Sigmoid colon (tissue), 7 donors: ENCODE measurements around the gene MCM9. TPM values are rescaled to one million over a fixed set of nuclear protein-coding genes. Genes with fewer than 3 reads are reported as not detected.

Experiments used
- DNase-seq: peaks from one replicate; pipeline ENCODE4 v3.0.0-alpha.2; 2019
- H3K27ac ChIP-seq, 4 donors: fragments of 200-600 bp; sonication (generic); one replicate each; pipeline ENCODE4 v1.5.1; 2016 to 2019; ENCODE audit warnings: mild to moderate bottlenecking in 1 of 4
- H3K27me3 ChIP-seq, 3 donors: fragments of 200-600 bp; sonication (generic); one replicate each; pipeline ENCODE4 v1.5.1; 2019; ENCODE audit warnings: mild to moderate bottlenecking in 1 of 3
- H3K36me3 ChIP-seq, 4 donors: fragments of 200-600 bp; sonication (generic); one replicate each; pipeline ENCODE4 v1.5.1; 2016 to 2019
- H3K4me1 ChIP-seq, 4 donors: fragments of 200-600 bp; sonication (generic); one replicate each; pipeline ENCODE4 v1.5.1; 2017 to 2019
- H3K4me3 ChIP-seq, 4 donors: fragments of 200-600 bp; sonication (generic); one replicate each; pipeline ENCODE4 v1.5.1; 2017 to 2019; ENCODE audit warnings: mild to moderate bottlenecking in 2 of 4, moderate library complexity in 1 of 4
- H3K9me3 ChIP-seq, 4 donors: fragments of 200-600 bp in 3 of 4; sonication (generic) in 3 of 4; one replicate each; pipeline versions ENCODE4 v1.5.1 to v1.6.1; 2013 to 2019
- EP300 ChIP-seq, 4 donors: sonication (generic); formaldehyde crosslinking; IDR thresholded peaks; one replicate each; pipeline ENCODE4 v1.6.1; 2017; ENCODE audit warnings: antibody characterized with exemption in 4 of 4
- POLR2A ChIP-seq, 2 donors: fragments of 450-650 bp; IDR thresholded peaks; one replicate each; pipeline ENCODE4 v1.6.1; 2016; ENCODE audit warnings: antibody characterized with exemption in 2 of 2, mild to moderate bottlenecking in 2 of 2, moderate library complexity in 2 of 2
- POLR2AphosphoS5 ChIP-seq, 4 donors: sonication (generic); formaldehyde crosslinking; IDR thresholded peaks; one replicate each; pipeline ENCODE4 v1.6.1; 2017; ENCODE audit warnings: antibody characterized with exemption in 4 of 4
- WGBS, 2 donors: extraction: QIAGEN DNeasy Blood & Tissue Kit; methylation state at CpG; one replicate each; pipeline ENCODE4 v1.1.7; 2013; 5-methylcytosine and 5-hydroxymethylcytosine counted together
- intact Hi-C: fragments of 100-400 bp; cut with DNase I; formaldehyde crosslinking; loops from one replicate; pipeline ENCODE4 v1.15.1; 2023
- polyA plus RNA-seq, 3 donors: library from polyadenylated mRNA; stranded (reverse); fragments of 200-250 nt; gene quantifications; one replicate each; pipeline ENCODE4 v1.2.3, GENCODE V29; 2013
- total RNA-seq, 4 donors: library from RNA; depleted of rRNA; stranded (reverse); fragments of >200 nt; gene quantifications; one replicate each; pipeline ENCODE4 v1.1.0, GENCODE V29; 2016
- TF ChIP-seq, protein P1 (sequence below), 4 experiments: fragments of 450-650 bp in 3 of 4; fragments of 200-600 bp in 1 of 4; IDR thresholded peaks; one replicate each; pipeline ENCODE4 v1.5.1; 2016 to 2019; ENCODE audit warnings: antibody characterized with exemption in 4 of 4, mild to moderate bottlenecking in 3 of 4, moderate library complexity in 2 of 4
- donor health status: healthy with polysubstance abuse.
- donor health status: Bipolar disorder and iron deficiency.
- donor health status: healthy.

MCM9 gene
- total and polyA plus RNA-seq, 7 donors, result 1.8 to 16.1 (median 10.2) TPM

DNA sequence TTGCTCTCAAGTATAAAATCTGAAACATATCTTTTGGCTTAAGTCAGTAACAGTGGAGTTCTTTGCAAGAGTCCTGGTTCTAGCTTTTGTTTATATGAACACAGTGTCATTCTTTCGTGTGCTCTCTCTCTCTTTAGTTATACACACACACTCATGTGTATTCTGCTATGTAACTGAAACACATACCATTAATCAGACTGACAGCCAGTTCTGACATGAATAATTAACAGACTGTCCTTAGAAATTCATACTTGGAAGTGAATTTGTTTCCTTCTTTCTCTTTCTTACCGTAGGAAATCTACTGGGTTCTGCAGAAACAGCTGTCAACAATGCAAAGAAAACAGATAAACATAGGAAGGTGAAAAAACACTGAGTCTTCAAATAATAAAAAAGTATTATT is 2.5 kb downstream of the MCM9 start:
- H3K27me3 ChIP-seq, result no peaks in the 10 kb centered on the region
- H3K36me3 ChIP-seq, result peaks cover 6 to 46% (median 17%) of the 10 kb centered on the region in 4 donors
- no peak overlapping the region for H3K27ac ChIP-seq
- TF ChIP-seq EP300 (IDR thresholded peaks at IDR 0.05), result no peak
- TF ChIP-seq, protein P1, sequence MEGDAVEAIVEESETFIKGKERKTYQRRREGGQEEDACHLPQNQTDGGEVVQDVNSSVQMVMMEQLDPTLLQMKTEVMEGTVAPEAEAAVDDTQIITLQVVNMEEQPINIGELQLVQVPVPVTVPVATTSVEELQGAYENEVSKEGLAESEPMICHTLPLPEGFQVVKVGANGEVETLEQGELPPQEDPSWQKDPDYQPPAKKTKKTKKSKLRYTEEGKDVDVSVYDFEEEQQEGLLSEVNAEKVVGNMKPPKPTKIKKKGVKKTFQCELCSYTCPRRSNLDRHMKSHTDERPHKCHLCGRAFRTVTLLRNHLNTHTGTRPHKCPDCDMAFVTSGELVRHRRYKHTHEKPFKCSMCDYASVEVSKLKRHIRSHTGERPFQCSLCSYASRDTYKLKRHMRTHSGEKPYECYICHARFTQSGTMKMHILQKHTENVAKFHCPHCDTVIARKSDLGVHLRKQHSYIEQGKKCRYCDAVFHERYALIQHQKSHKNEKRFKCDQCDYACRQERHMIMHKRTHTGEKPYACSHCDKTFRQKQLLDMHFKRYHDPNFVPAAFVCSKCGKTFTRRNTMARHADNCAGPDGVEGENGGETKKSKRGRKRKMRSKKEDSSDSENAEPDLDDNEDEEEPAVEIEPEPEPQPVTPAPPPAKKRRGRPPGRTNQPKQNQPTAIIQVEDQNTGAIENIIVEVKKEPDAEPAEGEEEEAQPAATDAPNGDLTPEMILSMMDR (IDR thresholded peaks at IDR 0.05), result no peak
- TF ChIP-seq POLR2A (IDR thresholded peaks at IDR 0.05), result no peak
- TF ChIP-seq POLR2AphosphoS5 (IDR thresholded peaks at IDR 0.05), result no peak
- no peak overlapping the region for H3K4me3 ChIP-seq
- DNase-seq, result no peak
- WGBS, 2 donors, result 41 to 54% methylated on average over 2 of the region's 2 CpGs
- peaks cover 0 to 21% (median 8%) of the 10 kb centered on the region in 4 donors for H3K4me1 ChIP-seq
- intact Hi-C loops, result loop anchor here (10.0 kb wide), 1 partner anchor 142 kb away; the partner anchor contains the start of gene FAM184A
- H3K9me3 ChIP-seq, result no peaks in the 10 kb centered on the region

GRCh38 chr6:118931436-118931835 is 3.5 kb downstream of the MCM9 start:
- Histone ChIP-seq H3K36me3 (peaks cover 6 to 52% (median 18%) of the 10 kb centered on the region in 4 donors), H3K4me3 (no peak overlapping the region), H3K27me3 (no peaks in the 10 kb centered on the region), H3K27ac (no peak overlapping the region), H3K9me3 (no peaks in the 10 kb centered on the region), H3K4me1 (peaks cover 0 to 21% (median 8%) of the 10 kb centered on the region in 4 donors)
- no peak for TF ChIP-seq POLR2A (IDR thresholded peaks at IDR 0.05)
- DNase-seq, result no peak
- intact Hi-C loops, result loop anchor here (10.0 kb wide), 1 partner anchor 143 kb away; the partner anchor contains the start of gene FAM184A
- 94 to 96% methylated on average over 5 of the region's 5 CpGs for WGBS, 2 donors

- H3K4me3 ChIP-seq, result no peak overlapping the region
- DNase-seq, result no peak
- peaks cover 0 to 19% (median 8%) of the 10 kb centered on the region in 4 donors for H3K4me1 ChIP-seq
- H3K27me3 ChIP-seq, result no peaks in the 10 kb centered on the region
- no peaks in the 10 kb centered on the region for H3K9me3 ChIP-seq
- no peak overlapping the region for H3K27ac ChIP-seq
- TF ChIP-seq POLR2AphosphoS5 (IDR thresholded peaks at IDR 0.05), result no peak
- TF ChIP-seq, protein P1 (IDR thresholded peaks at IDR 0.05), result no peak
- TF ChIP-seq EP300 (IDR thresholded peaks at IDR 0.05), result no peak
- intact Hi-C loops, result loop anchor here (10.0 kb wide), 1 partner anchor 144 kb away; the partner anchor contains the start of gene FAM184A
- 96 to 98% methylated on average over 3 of the region's 3 CpGs for whole genome bisulfite sequencing, 2 donors
- peaks cover 6 to 52% (median 20%) of the 10 kb centered on the region in 4 donors for H3K36me3 ChIP-seq
Measured at GRCh38 chr6:118930680-118931079, 4.3 kb downstream of the MCM9 start.

GRCh38 chr6:118923035-118923434 is 11.9 kb downstream of the MCM9 start:
- Histone ChIP-seq H3K4me1 (no peaks in the 10 kb centered on the region), H3K4me3 (no peak overlapping the region), H3K9me3 (no peaks in the 10 kb centered on the region), H3K27me3 (no peaks in the 10 kb centered on the region), H3K36me3 (peaks cover 0 to 73% (median 10%) of the 10 kb centered on the region in 4 donors), H3K27ac (no peak overlapping the region)
- DNase-seq, result no peak
- intact Hi-C loops, result no loop called here
- WGBS, 2 donors, result 88 to 94% methylated on average over 3 of the region's 3 CpGs
- TF ChIP-seq, protein P1 (IDR thresholded peaks at IDR 0.05), result no peak
- TF ChIP-seq POLR2A (IDR thresholded peaks at IDR 0.05) (no peak), POLR2AphosphoS5 (IDR thresholded peaks at IDR 0.05) (no peak), EP300 (IDR thresholded peaks at IDR 0.05) (no peak)

DNA sequence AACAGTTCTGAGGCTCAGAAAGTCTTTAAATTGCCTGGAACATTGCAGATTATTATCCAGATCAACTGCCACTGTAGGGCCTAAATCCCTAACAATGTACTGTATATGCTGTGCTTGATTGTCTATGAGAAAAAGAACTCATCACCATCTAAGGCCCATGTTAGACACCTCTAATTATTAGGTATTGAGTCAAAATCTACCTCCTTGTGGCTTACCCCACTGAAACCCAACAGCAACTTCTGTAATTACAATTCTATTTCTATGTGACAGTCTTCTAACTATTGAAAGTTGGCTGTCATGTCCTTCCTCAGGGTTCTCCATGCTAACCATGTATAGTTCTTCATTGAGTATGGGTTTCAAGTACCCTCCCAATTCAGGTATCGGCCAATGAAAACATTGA is 13.9 kb downstream of the MCM9 start:
- no peak for DNase-seq
- WGBS, 2 donors, result 96 to 100% methylated on average over 1 of the region's 1 CpG
- Histone ChIP-seq H3K27ac (no peak overlapping the region), H3K27me3 (no peaks in the 10 kb centered on the region), H3K4me1 (no peaks in the 10 kb centered on the region), H3K4me3 (no peak overlapping the region), H3K9me3 (no peaks in the 10 kb centered on the region), H3K36me3 (peaks cover 0 to 74% (median 14%) of the 10 kb centered on the region in 4 donors)
- no peak for TF ChIP-seq POLR2A (IDR thresholded peaks at IDR 0.05)
- TF ChIP-seq EP300 (IDR thresholded peaks at IDR 0.05), result no peak
- TF ChIP-seq, protein P1 (IDR thresholded peaks at IDR 0.05), result no peak
- no peak for TF ChIP-seq POLR2AphosphoS5 (IDR thresholded peaks at IDR 0.05)
- intact Hi-C loops, result no loop called here
